ENCODE results near the gene MILR1.
"Not testable (repeated sequence)": the region's sequence is repeated elsewhere in the genome, so short reads cannot be mapped to it uniquely, and the experiment has no call there.

MILR1 gene

GRCh38 chr17:64411999-64412771 lies 36.7 kb upstream of the MILR1 start:
- Histone ChIP-seq H3K36me3 (ENCODE audit: control insufficient read depth, insufficient read depth, low read length) (no peaks in the 10 kb centered on the region), H3K27me3 (replicated peaks; ENCODE audit: control insufficient read depth, insufficient read depth, low read length) (no peaks in the 10 kb centered on the region), H3K4me3 (replicated peaks; ENCODE audit: low read depth, low read length) (no peak overlapping the region)
- no peak for TF ChIP-seq CTCF (IDR thresholded peaks at IDR 0.05; ENCODE audit: insufficient read depth, low read length, poor library complexity, severe bottlenecking)
- DNase-seq (ENCODE audit: extremely low read depth, insufficient read length), result no peak

GRCh38 chr17:64412944-64413381 lies 36.0 kb upstream of the MILR1 start:
- no peak for DNase-seq (ENCODE audit: extremely low read depth, insufficient read length)
- no peak overlapping the region; the same call in 1 of the 2 replicates for H3K4me3 ChIP-seq (replicated peaks; ENCODE audit: low read depth, low read length)

GRCh38 chr17:64413513-64413912 lies 35.4 kb upstream of the MILR1 start:
- Histone ChIP-seq H3K36me3 (ENCODE audit: control insufficient read depth, insufficient read depth, low read length) (no peaks in the 10 kb centered on the region), H3K4me3 (replicated peaks; ENCODE audit: low read depth, low read length) (peak overlapping the region; percentile 25), H3K27me3 (replicated peaks; ENCODE audit: control insufficient read depth, insufficient read depth, low read length) (no peaks in the 10 kb centered on the region)
- no peak for TF ChIP-seq CTCF (IDR thresholded peaks at IDR 0.05; ENCODE audit: insufficient read depth, low read length, poor library complexity, severe bottlenecking)
- no peak for DNase-seq (ENCODE audit: extremely low read depth, insufficient read length)

More at GRCh38 chr17:64412944-64413381, 36.0 kb upstream of the MILR1 start:
- no peak for TF ChIP-seq CTCF (IDR thresholded peaks at IDR 0.05; ENCODE audit: insufficient read depth, low read length, poor library complexity, severe bottlenecking)
- no peaks in the 10 kb centered on the region for H3K27me3 ChIP-seq (replicated peaks; ENCODE audit: control insufficient read depth, insufficient read depth, low read length)
- H3K36me3 ChIP-seq (ENCODE audit: control insufficient read depth, insufficient read depth, low read length), result no peaks in the 10 kb centered on the region

GRCh38 chr17:64418506-64419339 lies 30.2 kb upstream of the MILR1 start:
- no peak for DNase-seq (ENCODE audit: extremely low read depth, insufficient read length)
- no peaks in the 10 kb centered on the region for H3K36me3 ChIP-seq (ENCODE audit: control insufficient read depth, insufficient read depth, low read length)
- no peaks in the 10 kb centered on the region for H3K27me3 ChIP-seq (replicated peaks; ENCODE audit: control insufficient read depth, insufficient read depth, low read length)
- H3K4me3 ChIP-seq (replicated peaks; ENCODE audit: low read depth, low read length), result no peak overlapping the region
- peak; percentile 57 for TF ChIP-seq CTCF (IDR thresholded peaks at IDR 0.05; ENCODE audit: insufficient read depth, low read length, poor library complexity, severe bottlenecking)

GRCh38 chr17:64420143-64420670 lies 28.7 kb upstream of the MILR1 start:
- Histone ChIP-seq H3K4me3 (replicated peaks; ENCODE audit: low read depth, low read length) (no peak overlapping the region), H3K27me3 (replicated peaks; ENCODE audit: control insufficient read depth, insufficient read depth, low read length) (no peaks in the 10 kb centered on the region), H3K36me3 (ENCODE audit: control insufficient read depth, insufficient read depth, low read length) (no peaks in the 10 kb centered on the region)
- TF ChIP-seq CTCF (IDR thresholded peaks at IDR 0.05; ENCODE audit: insufficient read depth, low read length, poor library complexity, severe bottlenecking), result peak; percentile 67
- no peak for DNase-seq (ENCODE audit: extremely low read depth, insufficient read length)

GRCh38 chr17:64422121-64422520 lies 26.8 kb upstream of the MILR1 start:
- not testable (repeated sequence) for DNase-seq (ENCODE audit: extremely low read depth, insufficient read length); H3K36me3 ChIP-seq (ENCODE audit: control insufficient read depth, insufficient read depth, low read length); H3K4me3 ChIP-seq (replicated peaks; ENCODE audit: low read depth, low read length); H3K27me3 ChIP-seq (replicated peaks; ENCODE audit: control insufficient read depth, insufficient read depth, low read length)
